Measurements from ENCODE around the gene LAMB4. TPM values are rescaled to one million over a fixed set of nuclear protein-coding genes. Genes with fewer than 3 reads are reported as not detected.
A peak's percentile ranks its signal among the peaks of the same experiment; 100 is the strongest.

LAMB4 gene
- polyA plus RNA-seq, 1 of the 3 experiments (the other 2 are of a cell fraction), result 0.36 TPM

DNA sequence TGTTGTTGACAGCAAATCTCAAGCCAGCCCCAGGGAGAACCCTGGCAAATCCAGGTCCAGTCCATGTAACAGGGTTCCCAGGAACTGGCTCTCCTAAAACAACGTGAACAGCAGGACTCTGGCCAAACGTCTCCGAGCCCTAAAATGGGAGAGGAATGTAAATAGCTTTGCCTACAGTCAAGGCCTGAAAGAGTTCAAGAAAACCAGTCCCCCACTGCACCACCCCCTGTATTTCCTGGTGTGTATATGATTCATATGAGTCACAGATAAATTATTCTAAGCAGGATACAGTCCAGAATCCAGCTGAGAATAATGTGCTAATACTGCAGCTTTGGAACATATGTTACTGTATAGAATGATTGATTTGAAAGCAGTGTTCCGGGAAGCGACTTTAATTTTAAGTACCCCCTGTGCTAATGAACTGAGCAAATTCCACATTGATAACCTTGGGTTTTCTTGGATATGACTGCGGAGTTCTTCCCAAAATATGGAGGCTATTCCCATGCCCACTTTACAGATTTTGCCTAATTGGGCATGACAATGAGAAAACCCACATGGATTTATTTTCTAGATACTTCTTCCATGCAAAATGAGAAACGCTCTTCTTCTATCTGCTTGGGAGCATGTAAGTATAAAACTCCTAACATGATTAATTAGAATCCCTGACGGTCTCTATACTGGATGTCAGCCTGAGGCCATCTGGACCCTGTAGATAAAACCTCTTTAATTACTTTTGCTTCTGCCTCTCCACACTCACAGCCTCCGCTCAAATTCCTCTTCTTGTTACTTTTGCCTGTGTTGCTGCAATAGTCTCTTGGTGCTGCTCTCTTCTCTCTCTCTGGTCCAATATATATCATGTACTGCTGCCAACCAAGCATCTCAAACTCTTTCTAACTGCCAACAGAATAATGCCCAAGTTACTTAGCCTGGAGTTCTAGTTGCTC is 50.2 kb downstream of the LAMB4 start:
- 25% methylated on average over 9 of the region's 9 CpGs for WGBS (ENCODE audit: low lambda C conversion rate)
- H3K9me2 ChIP-seq, result no peaks in the 10 kb centered on the region
- H2AFZ ChIP-seq (ENCODE audit: low read depth), result peak overlapping the region; percentile 77; the same call in 1 of the 2 replicates
- H3F3A ChIP-seq (replicated peaks; ENCODE audit: insufficient read depth), result peaks cover 28% of the 10 kb centered on the region
- ChIA-PET CTCF (interaction anchor here (0.6 to 1.3 kb wide), 6 partner anchors 7 to 196 kb away, joined by 3 to 4 read pairs (median 3); no protein-coding TSS in a partner anchor), POLR2A (no interaction called here)
- no peaks in the 10 kb centered on the region for H3K27me3 ChIP-seq (ENCODE audit: insufficient read depth)
- peak overlapping the region; percentile 75 for H3K4me2 ChIP-seq
- no peaks in the 10 kb centered on the region for H3K9me3 ChIP-seq
- H3K4me1 ChIP-seq (ENCODE audit: control insufficient read depth in 1 of 2, insufficient read depth in 2 of 2, low read depth in 1 of 2, low read length in 1 of 2), result peaks cover 6 to 36% of the 10 kb centered on the region in 2 experiments
- H3K9ac ChIP-seq, result peak overlapping the region; percentile 47; the same call in 1 of the 2 replicates
- no peaks in the 10 kb centered on the region for H3K36me3 ChIP-seq (replicated peaks in 1 of 2; ENCODE audit: control insufficient read depth in 1 of 2, insufficient read depth in 2 of 2, low read length in 1 of 2)
- H3K79me2 ChIP-seq (ENCODE audit: insufficient read depth), result no peaks in the 10 kb centered on the region
- no peaks in the 10 kb centered on the region for H4K20me1 ChIP-seq (ENCODE audit: insufficient read depth)
- H3K4me3 ChIP-seq (ENCODE audit: low read depth in 2 of 2, low read length in 1 of 2), result no peak overlapping the region; a peak in 2 of 4 replicates
- peak; percentile 25 for DNase-seq
- H3K27ac ChIP-seq (ENCODE audit: low read depth in 2 of 2, low read length in 1 of 2), result peak overlapping the region; percentile 83 to 95
- peak; percentile 74 for TF ChIP-seq TEAD4 (IDR thresholded peaks at IDR 0.05; ENCODE audit: borderline replicate concordance, insufficient read depth)
- TF ChIP-seq, protein P1, sequence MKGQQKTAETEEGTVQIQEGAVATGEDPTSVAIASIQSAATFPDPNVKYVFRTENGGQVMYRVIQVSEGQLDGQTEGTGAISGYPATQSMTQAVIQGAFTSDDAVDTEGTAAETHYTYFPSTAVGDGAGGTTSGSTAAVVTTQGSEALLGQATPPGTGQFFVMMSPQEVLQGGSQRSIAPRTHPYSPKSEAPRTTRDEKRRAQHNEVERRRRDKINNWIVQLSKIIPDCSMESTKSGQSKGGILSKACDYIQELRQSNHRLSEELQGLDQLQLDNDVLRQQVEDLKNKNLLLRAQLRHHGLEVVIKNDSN (IDR thresholded peaks at IDR 0.05; ENCODE audit: borderline replicate concordance, low read depth), result no peak
- no peak for TF ChIP-seq GATA2 (CRISPR knock-in tag; IDR thresholded peaks at IDR 0.05)
- TF ChIP-seq, protein P2, sequence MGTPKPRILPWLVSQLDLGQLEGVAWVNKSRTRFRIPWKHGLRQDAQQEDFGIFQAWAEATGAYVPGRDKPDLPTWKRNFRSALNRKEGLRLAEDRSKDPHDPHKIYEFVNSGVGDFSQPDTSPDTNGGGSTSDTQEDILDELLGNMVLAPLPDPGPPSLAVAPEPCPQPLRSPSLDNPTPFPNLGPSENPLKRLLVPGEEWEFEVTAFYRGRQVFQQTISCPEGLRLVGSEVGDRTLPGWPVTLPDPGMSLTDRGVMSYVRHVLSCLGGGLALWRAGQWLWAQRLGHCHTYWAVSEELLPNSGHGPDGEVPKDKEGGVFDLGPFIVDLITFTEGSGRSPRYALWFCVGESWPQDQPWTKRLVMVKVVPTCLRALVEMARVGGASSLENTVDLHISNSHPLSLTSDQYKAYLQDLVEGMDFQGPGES (IDR thresholded peaks at IDR 0.05; ENCODE audit: low read depth, low read length), result no peak
- TF ChIP-seq TCF12 (IDR thresholded peaks at IDR 0.05), result peak; percentile 96
- TF ChIP-seq RXRA (IDR thresholded peaks at IDR 0.05; ENCODE audit: borderline replicate concordance, low read depth), result peak; percentile 74; the same call in 1 of the 2 replicates
- TF ChIP-seq RCOR1 (IDR thresholded peaks at IDR 0.05; ENCODE audit: low read length), result no peak
- peak; percentile 41 to 94; a peak in 3 of 4 replicates for TF ChIP-seq EP300 (IDR thresholded peaks at IDR 0.05; ENCODE audit: borderline replicate concordance in 1 of 2, low read depth in 1 of 2, low read length in 1 of 2)
- TF ChIP-seq JUND (IDR thresholded peaks at IDR 0.05), result peak; percentile 98
- TF ChIP-seq MXI1 (IDR thresholded peaks at IDR 0.05; ENCODE audit: low read depth, low read length), result no peak
- TF ChIP-seq, protein P3, sequence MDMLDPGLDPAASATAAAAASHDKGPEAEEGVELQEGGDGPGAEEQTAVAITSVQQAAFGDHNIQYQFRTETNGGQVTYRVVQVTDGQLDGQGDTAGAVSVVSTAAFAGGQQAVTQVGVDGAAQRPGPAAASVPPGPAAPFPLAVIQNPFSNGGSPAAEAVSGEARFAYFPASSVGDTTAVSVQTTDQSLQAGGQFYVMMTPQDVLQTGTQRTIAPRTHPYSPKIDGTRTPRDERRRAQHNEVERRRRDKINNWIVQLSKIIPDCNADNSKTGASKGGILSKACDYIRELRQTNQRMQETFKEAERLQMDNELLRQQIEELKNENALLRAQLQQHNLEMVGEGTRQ (IDR thresholded peaks at IDR 0.05; ENCODE audit: borderline replicate concordance, low read depth, low read length), result no peak
- TF ChIP-seq RFX5 (IDR thresholded peaks at IDR 0.05; ENCODE audit: low read length), result no peak
- TF ChIP-seq, protein P4, sequence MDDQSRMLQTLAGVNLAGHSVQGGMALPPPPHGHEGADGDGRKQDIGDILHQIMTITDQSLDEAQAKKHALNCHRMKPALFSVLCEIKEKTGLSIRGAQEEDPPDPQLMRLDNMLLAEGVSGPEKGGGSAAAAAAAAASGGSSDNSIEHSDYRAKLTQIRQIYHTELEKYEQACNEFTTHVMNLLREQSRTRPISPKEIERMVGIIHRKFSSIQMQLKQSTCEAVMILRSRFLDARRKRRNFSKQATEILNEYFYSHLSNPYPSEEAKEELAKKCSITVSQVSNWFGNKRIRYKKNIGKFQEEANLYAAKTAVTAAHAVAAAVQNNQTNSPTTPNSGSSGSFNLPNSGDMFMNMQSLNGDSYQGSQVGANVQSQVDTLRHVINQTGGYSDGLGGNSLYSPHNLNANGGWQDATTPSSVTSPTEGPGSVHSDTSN (IDR thresholded peaks at IDR 0.05), result peak; percentile 88
- TF ChIP-seq, protein P5, sequence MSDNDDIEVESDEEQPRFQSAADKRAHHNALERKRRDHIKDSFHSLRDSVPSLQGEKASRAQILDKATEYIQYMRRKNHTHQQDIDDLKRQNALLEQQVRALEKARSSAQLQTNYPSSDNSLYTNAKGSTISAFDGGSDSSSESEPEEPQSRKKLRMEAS (IDR thresholded peaks at IDR 0.05; ENCODE audit: low read depth), result peak; percentile 86
- TF ChIP-seq, protein P6, sequence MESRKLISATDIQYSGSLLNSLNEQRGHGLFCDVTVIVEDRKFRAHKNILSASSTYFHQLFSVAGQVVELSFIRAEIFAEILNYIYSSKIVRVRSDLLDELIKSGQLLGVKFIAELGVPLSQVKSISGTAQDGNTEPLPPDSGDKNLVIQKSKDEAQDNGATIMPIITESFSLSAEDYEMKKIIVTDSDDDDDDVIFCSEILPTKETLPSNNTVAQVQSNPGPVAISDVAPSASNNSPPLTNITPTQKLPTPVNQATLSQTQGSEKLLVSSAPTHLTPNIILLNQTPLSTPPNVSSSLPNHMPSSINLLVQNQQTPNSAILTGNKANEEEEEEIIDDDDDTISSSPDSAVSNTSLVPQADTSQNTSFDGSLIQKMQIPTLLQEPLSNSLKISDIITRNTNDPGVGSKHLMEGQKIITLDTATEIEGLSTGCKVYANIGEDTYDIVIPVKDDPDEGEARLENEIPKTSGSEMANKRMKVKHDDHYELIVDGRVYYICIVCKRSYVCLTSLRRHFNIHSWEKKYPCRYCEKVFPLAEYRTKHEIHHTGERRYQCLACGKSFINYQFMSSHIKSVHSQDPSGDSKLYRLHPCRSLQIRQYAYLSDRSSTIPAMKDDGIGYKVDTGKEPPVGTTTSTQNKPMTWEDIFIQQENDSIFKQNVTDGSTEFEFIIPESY (IDR thresholded peaks at IDR 0.05; ENCODE audit: borderline replicate concordance, low read depth), result peak; percentile 39; the same call in 1 of the 2 replicates
- TF ChIP-seq POLR2AphosphoS5 (IDR thresholded peaks at IDR 0.05; ENCODE audit: low read depth, low read length), result peak; percentile 59; the same call in 1 of the 2 replicates
- peak; percentile 96 for TF ChIP-seq FOSL2 (IDR thresholded peaks at IDR 0.05; ENCODE audit: borderline replicate concordance, low read depth)
- 0 out of 2 replicates have a peak, but pooled peaks have one; percentile 46 for TF ChIP-seq FOXM1 (IDR thresholded peaks at IDR 0.05; ENCODE audit: low read depth)
- 0 out of 2 replicates have a peak, but pooled peaks have one; percentile 52 for TF ChIP-seq TAF1 (IDR thresholded peaks at IDR 0.05; ENCODE audit: borderline replicate concordance, low read depth, low read length)
- TF ChIP-seq NFIC (IDR thresholded peaks at IDR 0.05; ENCODE audit: borderline replicate concordance), result peak; percentile 87
- peak; percentile 64 for TF ChIP-seq ELF1 (IDR thresholded peaks at IDR 0.05)
- TF ChIP-seq SIN3A (IDR thresholded peaks at IDR 0.05; ENCODE audit: borderline replicate concordance, low read depth, low read length), result peak; percentile 83; the same call in 1 of the 2 replicates
- TF ChIP-seq SMC3 (IDR thresholded peaks at IDR 0.05; ENCODE audit: low read depth, low read length), result no peak
